HL-60 (cell line): ENCODE data around the gene ICAM3.

Experiments
- DNase-seq, 2 experiments: peaks; one replicate each; pipeline ENCODE4 v3.0.0-alpha.2; 2010 to 2020; ENCODE audit warnings: low read depth in 1 of 2, low spot score in 1 of 2
- H3K27ac ChIP-seq: fragments of 250-450 bp; sonication (Bioruptor Pico); replicated peaks from 2 replicates; pipeline ENCODE4 v1.5.1; 2020; ENCODE audit warnings: mild to moderate bottlenecking, moderate library complexity
- H3K27me3 ChIP-seq: fragments of 250-450 bp; sonication (Bioruptor Pico); 2 replicates; pipeline ENCODE4 v1.5.1; 2021; ENCODE audit warnings: mild to moderate bottlenecking, moderate library complexity; ENCODE audit not compliant: insufficient read depth, poor library complexity, severe bottlenecking
- H3K4me3 ChIP-seq: replicated peaks from 2 replicates; pipeline ENCODE4 v1.5.1; 2011; ENCODE audit warnings: mild to moderate bottlenecking, control low read depth, low read length; ENCODE audit not compliant: insufficient read depth
- CTCF ChIP-seq: IDR thresholded peaks from one replicate; pipeline ENCODE4 v1.5.1; 2011; ENCODE audit warnings: low read length, control low read depth, inconsistent platforms; ENCODE audit not compliant: insufficient read depth
- GABPA ChIP-seq: IDR thresholded peaks from 2 replicates; pipeline ENCODE4 v1.6.1; 2012; ENCODE audit warnings: low read depth
- POLR2AphosphoS5 ChIP-seq: IDR thresholded peaks from 2 replicates; pipeline ENCODE4 v1.6.1; 2012; ENCODE audit warnings: low read depth
- SPI1 ChIP-seq: IDR thresholded peaks from 2 replicates; pipeline ENCODE4 v1.6.1; 2012; ENCODE audit warnings: low read depth, mild to moderate bottlenecking, borderline replicate concordance
- TF ChIP-seq, protein P1 (sequence below): IDR thresholded peaks from 2 replicates; pipeline ENCODE4 v1.6.1; 2012; ENCODE audit warnings: low read depth; ENCODE audit not compliant: insufficient replicate concordance

The ICAM3 gene

GRCh38 chr19:10325732-10326131 is 13.7 kb downstream of the ICAM3 start:
- TF ChIP-seq POLR2AphosphoS5, result no peak
- TF ChIP-seq, protein P1, sequence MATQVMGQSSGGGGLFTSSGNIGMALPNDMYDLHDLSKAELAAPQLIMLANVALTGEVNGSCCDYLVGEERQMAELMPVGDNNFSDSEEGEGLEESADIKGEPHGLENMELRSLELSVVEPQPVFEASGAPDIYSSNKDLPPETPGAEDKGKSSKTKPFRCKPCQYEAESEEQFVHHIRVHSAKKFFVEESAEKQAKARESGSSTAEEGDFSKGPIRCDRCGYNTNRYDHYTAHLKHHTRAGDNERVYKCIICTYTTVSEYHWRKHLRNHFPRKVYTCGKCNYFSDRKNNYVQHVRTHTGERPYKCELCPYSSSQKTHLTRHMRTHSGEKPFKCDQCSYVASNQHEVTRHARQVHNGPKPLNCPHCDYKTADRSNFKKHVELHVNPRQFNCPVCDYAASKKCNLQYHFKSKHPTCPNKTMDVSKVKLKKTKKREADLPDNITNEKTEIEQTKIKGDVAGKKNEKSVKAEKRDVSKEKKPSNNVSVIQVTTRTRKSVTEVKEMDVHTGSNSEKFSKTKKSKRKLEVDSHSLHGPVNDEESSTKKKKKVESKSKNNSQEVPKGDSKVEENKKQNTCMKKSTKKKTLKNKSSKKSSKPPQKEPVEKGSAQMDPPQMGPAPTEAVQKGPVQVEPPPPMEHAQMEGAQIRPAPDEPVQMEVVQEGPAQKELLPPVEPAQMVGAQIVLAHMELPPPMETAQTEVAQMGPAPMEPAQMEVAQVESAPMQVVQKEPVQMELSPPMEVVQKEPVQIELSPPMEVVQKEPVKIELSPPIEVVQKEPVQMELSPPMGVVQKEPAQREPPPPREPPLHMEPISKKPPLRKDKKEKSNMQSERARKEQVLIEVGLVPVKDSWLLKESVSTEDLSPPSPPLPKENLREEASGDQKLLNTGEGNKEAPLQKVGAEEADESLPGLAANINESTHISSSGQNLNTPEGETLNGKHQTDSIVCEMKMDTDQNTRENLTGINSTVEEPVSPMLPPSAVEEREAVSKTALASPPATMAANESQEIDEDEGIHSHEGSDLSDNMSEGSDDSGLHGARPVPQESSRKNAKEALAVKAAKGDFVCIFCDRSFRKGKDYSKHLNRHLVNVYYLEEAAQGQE, result no peak
- no peak for TF ChIP-seq SPI1
- TF ChIP-seq GABPA, result no peak
- no peak for TF ChIP-seq CTCF
- H3K27ac ChIP-seq, result no peak overlapping the region
- H3K4me3 ChIP-seq, result no peak overlapping the region
- H3K27me3 ChIP-seq, result no peaks in the 10 kb centered on the region
- no peak for DNase-seq

DNA sequence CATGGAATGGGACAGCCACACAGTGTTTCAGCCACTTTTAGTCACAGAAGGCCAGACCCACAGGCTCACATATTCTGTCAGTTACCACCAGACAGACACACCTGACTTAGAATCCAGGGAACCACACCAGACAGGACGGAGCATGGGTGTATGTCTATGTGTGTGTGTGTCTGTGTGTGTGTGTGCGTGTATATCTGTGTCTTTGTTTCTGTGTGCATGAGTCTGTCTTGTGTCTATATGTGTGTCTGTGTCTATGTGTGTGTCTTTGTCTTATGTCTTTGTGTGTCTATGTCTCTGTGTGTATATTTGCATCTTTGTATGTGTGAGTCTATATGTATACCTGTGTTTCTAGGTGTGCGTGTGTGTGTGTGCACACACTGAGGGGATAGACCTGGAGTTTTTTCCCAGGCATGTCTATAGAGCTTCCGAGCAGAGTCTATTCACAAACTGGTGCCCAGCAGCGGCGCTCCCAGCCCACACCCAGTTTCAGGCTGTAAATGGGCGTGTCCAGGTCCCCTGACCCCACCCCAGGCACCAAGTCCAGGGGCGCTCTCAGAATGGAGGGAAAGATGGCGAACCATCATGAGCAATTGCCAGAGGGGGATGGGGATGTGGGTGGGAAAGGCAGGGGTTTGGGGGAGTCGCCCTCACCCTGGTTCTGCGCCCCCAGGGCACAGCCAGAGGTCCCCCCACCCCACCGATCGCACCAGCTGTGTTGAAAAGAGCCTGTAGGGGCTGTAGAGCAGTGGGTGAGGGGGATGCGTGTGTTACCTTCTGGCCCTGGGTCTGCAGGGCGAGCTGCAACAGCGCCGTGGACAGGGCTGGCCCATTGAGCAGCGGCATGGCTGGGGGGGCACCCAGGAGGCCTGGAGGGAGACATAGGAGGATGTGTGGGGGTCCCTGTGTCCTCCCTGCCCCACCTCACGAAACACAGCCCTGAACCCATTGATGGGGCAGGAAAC is 17.3 kb downstream of the ICAM3 start:
- H3K4me3 ChIP-seq, result no peak overlapping the region
- no peaks in the 10 kb centered on the region for H3K27me3 ChIP-seq
- no peak overlapping the region for H3K27ac ChIP-seq
- no peak for TF ChIP-seq SPI1
- TF ChIP-seq POLR2AphosphoS5, result no peak
- TF ChIP-seq, protein P1, result no peak
- TF ChIP-seq CTCF, result no peak
- TF ChIP-seq GABPA, result no peak
- no peak for DNase-seq

DNA sequence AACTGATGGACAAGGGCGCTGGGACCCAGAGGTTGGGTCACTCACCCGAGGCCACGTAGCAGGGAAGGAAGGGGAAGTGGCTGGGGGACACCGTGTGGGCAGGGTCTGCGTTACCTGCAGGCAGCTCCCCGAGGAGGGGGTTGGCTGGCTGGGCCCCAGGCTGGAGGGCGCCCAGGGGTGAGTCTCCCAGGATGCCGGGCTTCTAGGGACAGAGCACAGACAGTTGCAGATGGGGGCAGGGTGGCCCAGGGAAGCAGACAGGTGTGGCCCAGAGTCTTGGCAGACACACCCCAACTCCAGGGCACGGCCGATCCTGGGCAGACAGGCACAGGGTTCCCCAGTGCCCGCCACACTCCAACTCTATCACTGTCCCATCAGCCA is 18.0 kb downstream of the ICAM3 start:
- 0 out of 2 replicates have a peak, but pooled peaks have one; percentile 20 for TF ChIP-seq POLR2AphosphoS5
- TF ChIP-seq, protein P1, result no peak
- no peak overlapping the region for H3K4me3 ChIP-seq
- no peak overlapping the region for H3K27ac ChIP-seq
- no peak for DNase-seq
- no peaks in the 10 kb centered on the region for H3K27me3 ChIP-seq
